LNCAP (cell line): ENCODE measurements around the gene VPS37B.

Source experiments
- CTCF ChIP-seq: fragments of 450-650 bp; IDR thresholded peaks from 2 replicates; pipeline ENCODE4 v1.5.1; 2017; ENCODE audit warnings: mild to moderate bottlenecking

The VPS37B gene

GRCh38 chr12:122830517-122831214 is 65.3 kb downstream of the VPS37B start:
- TF ChIP-seq CTCF = no peak

GRCh38 chr12:122827258-122827657 is 68.7 kb downstream of the VPS37B start:
- TF ChIP-seq CTCF = no peak

GRCh38 chr12:122825773-122826724 is 69.9 kb downstream of the VPS37B start:
- TF ChIP-seq CTCF = no peak

- TF ChIP-seq CTCF = no peak
Measured at GRCh38 chr12:122823429-122823828, 72.5 kb downstream of the VPS37B start.

- TF ChIP-seq CTCF = no peak
Measured at GRCh38 chr12:122820838-122821271, 75.1 kb downstream of the VPS37B start.

- no peak for TF ChIP-seq CTCF
Measured at GRCh38 chr12:122820138-122820537, 75.8 kb downstream of the VPS37B start.

- TF ChIP-seq CTCF = no peak
Measured at GRCh38 chr12:122819209-122819785, 76.6 kb downstream of the VPS37B start.
